HG03066 (cell line): Measurements from ENCODE around the gene CEP44.
A peak's percentile ranks its signal among the peaks of the same experiment; 100 is the strongest.
"Not testable (repeated sequence)": the region's sequence is repeated elsewhere in the genome, so short reads cannot be mapped to it uniquely, and the experiment has no call there.

Experiments
- ATAC-seq: cut with Tn5 transposase; IDR thresholded peaks from one replicate; pipeline ENCODE4 v1.9.1; 2021; ENCODE audit warnings: low read depth; ENCODE audit not compliant: unreplicated experiment

The CEP44 gene

DNA sequence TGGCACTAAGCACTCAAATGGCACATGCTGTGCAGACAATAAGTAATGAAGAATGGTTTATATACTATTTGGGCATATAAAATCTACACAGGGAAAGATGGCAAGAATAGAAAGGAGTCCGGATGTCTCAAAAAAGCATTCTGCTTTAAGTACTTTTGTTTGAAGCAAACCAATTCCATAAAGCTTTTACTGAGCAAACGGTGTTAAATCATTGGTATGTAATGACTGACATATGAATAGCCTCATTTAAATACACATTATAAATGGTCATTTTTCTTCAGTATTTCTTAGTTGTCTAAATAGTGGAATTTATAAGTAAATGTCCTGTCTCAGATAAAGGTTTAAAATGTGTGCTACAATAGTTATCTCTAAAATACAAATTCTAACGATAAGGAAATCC, 6.3 kb upstream of the CEP44 start:
- ATAC-seq = no peak

DNA sequence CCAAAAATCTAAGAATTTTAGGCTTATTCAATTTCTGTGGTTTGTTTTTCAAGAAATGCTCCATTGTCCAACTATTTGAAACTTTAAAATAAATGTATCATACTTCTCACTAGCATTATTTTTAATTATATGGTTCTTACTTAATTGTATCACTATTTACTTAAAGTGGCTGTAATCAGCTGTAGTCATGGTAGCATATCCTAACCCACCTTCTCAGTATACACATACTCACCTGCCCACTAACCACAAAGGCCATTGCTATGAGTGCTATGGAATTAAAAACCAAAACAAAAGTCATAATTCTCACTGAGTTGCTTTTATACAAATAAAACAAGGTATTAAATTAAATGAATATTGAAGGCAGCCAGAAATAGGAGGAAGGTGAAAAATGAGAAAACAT, 5.2 kb upstream of the CEP44 start:
- ATAC-seq = no peak

DNA sequence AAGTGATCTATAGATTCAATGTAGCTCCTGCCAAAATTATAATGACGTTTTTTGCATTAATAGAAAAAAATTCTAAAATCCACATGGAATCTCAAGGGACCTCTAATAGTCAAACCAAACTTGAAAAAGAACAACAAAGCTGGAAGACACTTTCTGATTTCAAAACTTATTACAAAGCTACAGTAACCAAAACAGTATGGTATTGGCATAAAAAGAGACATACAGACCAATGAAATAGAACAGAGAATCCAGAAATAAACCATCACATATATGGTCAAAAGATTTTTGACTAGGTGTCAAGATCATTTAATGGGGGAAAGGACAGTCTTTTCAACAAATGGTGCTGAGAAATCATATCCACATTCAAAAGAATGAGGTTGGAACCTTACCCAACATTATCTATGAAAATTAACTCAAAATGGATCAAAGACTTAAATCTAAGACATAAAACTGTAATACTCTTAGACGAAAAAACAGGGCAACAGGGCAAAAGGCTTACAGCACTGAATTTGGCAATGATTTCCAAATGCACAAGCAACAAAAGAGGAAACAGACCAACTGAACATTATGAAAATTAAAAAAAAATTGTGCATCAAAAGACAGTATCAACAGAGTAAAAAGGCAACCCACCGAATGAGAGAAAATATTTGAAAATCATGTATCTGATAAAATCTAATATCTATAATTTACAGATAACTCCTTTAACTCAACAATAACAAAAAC, 4.1 kb upstream of the CEP44 start:
- ATAC-seq = no peak

DNA sequence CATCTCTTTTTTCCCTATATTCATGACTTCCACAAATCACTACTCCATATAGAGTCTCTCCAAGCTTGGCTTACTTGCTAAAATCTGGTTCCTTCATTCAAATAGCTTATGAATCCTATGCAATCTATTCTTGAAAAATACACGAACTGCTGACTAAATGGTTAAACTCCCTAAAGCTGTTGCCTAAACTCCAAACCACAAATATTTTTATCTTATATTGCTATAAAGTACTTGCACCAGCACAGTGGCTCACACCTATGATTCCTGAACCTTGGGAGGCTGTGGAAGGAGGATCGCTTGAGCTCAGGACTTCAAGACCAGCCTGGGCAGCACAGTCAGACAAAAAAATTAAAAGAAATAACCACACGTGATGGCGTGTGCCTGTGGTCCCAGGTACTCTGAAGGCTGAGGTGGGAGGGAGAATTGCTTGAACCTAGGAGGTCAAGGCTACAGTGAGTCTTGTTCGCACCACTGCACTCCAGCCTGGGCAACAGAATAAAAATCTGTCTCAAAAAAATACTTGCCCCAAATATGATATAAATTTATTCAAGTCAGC, 2.5 kb upstream of the CEP44 start:
- ATAC-seq = no peak

DNA sequence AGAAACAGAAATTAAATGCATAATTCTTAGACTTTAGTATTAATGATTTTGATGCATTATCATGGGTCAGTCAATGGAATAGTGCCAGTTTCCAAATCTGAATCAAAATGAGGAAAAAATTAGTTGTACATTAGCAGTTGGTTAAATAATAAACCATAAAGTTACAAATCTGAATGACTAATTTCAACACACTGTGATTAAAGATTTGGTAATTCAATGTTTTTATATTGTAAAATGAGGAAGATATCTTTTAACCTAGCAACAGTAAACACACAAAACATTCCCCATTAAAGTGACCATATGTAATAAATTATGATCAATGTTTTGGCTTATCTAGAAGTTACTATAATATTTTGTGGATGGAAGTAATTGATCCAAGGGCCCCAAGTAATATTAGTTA, 1.8 kb upstream of the CEP44 start:
- no peak for ATAC-seq

DNA sequence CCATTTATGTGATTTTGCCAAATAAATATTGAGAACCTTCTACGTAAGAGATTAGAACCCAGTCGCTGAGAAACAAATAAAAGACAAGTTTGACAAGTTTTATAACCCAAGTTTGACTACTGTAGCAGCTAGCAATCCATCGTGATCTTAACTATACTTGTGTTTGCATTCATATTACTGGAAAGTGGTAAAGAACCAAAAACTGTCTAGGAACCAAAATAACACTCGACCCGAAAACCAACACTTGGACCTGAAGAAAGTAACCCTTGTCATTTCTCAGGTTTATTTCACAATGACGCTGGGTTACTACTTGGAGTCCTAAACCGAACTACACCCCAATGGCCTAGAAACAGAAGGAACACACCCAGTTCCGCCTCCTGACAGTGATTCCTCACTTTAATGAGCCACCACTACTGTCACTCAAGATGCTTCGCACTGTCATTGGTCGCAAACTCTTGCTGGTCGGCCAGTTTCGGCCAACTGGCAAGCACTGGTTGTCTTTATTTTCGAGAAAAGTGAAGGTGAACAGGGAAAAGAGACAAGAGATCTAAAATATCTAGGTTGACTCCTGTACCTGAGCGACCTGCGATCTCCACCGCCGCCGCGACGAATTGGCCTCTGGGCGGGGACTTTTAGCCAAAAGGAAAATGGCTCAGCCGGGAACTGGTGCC, 740 bp upstream of the CEP44 start:
- peak; percentile 98 for ATAC-seq

DNA sequence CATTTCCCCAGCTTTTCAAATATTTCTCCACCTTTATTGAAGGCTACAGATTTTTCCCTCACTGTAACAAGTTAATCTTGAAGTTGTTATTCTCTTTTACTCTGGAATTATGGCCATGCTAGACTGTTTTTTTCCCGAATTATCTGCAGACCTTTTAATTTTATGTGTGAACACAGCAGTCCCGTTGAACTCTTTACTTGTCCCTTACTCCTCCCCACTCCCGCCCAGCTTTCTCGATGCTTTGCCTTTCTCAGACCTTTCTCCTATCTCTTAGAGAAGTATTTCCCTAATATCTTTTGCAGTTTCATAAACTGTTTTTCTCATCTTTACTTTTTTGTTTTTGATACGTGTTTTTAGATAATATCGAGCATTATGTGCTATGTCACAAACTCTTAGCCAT, 776 bp downstream of the CEP44 start:
- no peak for ATAC-seq

DNA sequence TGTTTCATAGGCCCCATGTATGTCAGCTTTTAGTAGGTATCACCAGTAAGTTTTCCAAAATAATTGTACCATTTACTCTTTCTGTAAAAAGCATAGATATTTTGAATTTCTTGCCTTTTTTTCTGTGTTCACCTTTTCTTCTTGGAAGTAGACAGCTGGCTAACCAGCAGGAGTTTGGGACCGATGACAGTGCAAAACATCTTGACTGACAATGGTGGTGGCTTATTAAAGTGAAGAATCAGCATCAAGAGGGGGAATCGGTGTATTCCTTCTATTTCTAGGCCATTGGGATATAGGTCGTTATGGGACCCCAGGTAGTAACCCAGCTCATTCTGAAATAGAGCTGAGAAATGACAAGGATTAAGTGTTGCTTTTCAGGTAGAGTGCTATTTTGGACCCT, 3.2 kb downstream of the CEP44 start:
- no peak for ATAC-seq

DNA sequence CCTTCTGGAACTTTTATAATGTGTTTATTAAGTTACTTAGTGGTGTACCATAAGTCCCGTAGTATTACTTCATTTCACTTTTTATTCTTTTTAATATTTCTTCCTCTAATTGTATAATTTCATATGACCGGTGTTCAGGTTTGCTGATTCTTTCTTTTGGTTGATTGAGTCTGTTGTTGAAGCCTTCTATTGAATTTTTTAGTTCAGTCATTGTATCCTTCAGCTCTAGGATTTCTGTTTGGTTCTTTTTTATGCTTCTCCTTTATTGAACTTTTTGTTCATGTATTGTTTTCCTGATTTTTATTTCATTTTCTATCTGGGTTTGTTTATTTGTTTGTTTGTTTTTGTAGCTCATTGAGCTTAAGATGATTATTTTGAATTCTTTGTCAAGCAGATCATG, 8.8 kb downstream of the CEP44 start:
- no peak for ATAC-seq

DNA sequence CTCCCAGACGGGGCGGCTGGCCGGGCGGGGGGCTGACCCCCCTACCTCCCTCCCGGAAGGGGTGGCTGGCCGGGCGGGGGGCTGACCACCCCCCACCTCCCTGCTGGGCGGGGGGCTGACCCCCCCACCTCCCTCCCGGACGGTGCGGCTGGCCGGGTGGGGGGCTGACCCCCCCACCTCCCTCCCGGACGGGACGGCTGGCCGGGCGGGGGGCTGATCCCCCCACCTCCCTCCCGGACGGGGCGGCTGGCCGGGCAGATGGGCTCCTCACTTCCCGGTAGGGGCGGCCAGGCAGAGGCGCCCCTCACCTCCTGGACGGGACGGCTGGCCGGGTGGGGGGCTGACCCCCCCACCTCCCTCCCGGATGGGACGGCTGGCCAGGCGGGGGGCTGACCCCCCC, 10.9 kb downstream of the CEP44 start:
- ATAC-seq = not testable (repeated sequence)

DNA sequence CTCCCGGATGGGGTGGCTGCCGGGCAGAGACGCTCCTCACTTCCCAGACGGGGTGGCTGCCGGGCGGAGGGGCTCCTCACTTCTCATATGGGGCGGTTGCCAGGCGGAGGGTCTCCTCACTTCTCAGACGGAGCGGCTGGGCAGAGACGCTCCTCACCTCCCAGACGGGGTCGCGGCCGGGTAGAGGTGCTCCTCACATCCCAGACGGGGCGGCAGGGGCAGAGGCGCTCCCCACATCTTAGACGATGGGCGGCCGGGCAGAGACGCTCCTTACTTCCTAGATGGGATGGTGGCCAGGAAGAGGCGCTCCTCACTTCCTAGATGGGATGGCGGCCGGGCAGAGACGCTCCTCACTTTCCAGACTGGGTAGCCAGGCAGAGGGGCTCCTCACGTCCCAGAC, 11.4 kb downstream of the CEP44 start:
- ATAC-seq = not testable (repeated sequence)

DNA sequence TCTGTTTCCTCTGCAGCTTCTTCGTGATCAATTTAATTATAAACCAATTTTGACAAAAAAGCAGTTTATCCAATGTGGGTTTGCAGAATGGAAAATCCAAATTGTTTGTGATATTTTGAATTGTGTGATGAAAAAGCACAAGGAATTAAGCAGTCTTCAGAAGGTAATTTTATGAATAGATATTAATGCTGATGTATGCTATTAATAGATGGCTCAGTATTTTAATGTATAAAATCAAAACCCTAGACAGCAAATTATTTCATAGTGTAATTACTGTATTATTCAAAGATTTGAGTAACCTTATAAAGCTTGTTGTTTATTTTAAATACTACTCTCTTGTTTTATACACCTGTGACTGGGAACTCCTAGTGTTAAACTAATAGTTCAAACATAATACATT, 20.0 kb downstream of the CEP44 start:
- no peak for ATAC-seq

DNA sequence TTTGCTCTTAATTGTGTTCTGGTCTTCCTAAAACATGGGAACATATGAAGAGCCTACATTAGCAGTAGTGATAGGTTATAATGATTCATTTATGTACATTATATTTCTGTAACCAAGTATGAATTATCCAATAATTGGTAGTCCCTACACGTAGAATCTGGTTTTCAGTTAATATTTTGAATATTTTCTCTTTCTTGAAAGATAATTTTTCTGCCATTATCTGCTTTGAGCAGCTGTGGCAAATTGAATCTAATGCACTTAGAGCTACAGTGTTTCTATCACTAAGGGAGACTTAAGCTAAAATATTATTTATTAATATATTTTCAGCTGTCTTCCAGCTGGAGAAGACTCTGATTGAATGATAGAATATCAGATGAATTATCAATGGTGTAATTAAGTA, 21.0 kb downstream of the CEP44 start:
- ATAC-seq = no peak

DNA sequence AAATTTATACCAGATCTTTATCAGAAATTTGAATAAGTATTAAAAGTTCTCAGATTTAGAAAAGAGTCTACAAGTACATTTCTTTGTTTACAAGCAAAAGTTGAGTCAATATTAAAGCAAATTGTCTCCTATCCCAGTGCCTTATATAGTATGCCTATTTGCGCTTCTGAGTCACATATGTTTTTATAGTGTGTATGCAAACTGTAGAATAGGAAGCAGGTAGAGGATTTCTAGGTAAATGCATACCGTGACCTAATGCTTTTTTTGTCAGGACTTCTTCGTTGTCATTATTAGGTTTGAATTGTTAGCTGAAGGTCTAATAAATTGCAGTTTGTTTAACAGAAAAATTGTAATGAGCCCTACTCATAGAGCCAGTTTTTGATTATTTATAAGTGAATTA, 22.2 kb downstream of the CEP44 start:
- ATAC-seq = no peak

DNA sequence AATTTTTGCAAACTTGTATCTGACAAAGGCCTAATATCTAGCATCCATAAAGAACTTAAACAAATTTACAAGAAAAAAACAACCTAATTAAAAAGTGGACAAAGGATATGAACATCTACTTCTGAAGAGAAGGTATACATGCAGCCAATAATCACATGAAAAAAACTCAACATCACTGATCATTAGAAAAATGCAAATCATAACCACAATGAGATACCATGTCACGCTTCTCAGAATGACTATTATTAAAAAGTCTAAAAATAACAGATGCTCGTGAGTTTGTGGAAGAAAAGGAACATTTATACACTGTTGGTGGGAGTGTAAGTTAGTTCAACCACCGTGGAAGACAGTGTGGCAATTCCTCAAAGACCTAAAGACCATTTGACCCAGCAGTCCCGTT, 24.0 kb downstream of the CEP44 start:
- ATAC-seq = no peak

DNA sequence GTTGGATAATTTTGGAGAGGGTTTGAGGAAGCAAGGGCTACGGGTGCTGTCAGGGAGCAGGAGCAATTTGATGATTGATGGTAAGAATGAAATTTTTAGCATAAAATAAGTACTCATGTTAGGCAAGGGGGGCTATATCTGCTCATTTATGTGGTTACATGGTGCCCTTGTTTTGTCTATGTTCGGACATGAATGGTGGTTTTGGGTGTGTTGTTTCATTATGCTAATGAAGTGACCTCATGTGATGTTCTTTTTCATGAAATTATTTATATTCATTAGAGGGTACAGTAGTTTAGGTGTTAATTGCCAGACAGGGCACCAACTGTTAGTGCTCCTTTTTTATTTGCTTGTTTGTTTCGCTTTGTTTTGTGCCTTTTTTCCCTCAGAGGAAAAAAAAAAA, 29.3 kb downstream of the CEP44 start:
- ATAC-seq = no peak

DNA sequence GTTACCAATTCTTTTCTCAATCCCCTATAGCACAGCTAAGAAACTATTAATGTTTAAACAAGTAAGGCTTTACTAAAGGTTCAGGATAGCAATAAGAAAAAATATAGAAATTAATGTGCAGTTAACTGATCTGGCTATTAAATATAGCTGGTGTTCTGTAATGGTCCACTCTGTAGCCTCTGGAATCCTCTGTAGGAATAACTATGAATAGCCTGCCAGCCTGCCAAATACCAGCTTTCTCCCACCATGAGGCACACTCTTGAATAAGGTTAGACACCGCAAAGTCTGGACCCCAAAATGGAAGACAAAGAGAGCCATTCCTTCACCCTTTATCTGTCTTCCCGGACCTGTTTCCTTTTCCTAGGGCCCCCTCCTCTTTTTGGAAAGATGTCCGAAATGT, 30.6 kb downstream of the CEP44 start:
- ATAC-seq = no peak

DNA sequence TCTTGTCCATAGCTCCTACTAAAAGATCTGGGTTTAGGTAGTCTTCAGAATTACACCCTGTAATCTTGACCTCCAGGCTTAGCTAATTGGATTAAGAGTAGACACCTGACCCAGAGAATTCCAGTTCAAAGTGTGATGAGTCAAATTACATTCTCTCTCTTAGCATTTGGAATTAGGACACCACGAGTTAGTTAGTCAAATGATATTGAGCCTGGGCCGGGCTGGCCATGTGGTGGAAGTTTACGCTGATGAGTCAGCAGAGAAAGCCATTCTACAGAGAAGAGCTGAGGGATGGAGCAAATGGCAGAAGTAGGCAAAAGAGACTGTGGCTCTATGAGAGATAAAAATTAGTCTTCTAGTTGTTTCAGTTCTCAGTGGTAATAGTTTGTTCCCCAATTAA, 31.1 kb downstream of the CEP44 start:
- no peak for ATAC-seq

DNA sequence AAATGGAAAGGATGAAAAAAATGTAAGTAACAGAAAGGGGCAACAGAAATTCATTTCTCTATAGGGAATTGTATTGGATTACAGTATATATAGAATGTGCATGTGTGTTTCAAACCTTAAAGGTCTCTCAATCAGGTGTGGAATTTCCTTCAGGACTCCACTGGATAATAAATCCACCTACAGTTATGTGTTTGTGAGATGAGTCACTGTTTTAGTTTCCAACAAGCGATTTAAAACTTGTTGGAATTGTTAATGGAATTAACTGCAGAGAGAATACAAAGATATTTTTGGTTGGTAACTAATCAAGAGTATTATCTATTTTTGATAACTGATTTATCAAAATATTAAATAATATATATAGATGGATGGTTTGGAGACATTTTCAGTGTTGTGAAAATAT, 32.8 kb downstream of the CEP44 start:
- no peak for ATAC-seq

DNA sequence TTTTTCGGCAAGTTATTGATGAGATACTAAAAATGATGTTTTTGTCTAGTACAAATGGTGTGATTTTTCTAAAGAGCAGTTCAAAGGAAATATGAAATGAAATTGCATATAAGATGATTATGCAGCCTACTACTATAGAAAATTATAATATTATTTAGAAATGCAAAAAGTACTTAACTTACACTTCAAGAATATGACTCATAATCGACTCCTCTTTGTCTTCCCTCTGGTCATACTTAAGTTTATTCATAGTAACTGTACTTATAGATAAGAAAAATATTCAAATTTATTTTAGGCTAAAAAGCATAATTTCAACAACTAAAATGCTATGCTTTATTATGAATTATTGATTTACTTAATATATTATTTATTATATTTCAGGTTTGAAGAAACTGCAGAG, 33.2 kb downstream of the CEP44 start:
- no peak for ATAC-seq

DNA sequence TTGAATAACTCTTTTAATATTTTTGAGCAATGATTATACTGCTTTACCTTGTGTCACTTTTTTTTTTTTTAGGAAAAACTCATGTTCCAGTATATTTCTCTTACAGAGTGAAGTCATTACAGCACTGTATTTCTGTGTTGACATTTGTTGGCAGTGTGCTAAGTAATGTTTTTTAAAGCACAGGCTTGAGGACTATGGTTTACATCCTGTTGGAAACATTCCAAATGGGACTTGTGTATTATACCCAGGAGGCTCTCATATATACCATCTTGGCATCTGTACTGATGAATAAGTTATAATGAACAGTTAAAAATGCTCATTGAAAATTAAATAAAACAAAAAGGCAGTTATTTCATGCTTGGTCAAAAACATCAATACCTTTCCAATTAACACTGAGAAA, 33.8 kb downstream of the CEP44 start:
- ATAC-seq = no peak
